GM13976 (cell line): Measurements from ENCODE around the gene KCNG3.

Experiments used
- DNase-seq: peaks from one replicate; pipeline ENCODE4 v3.0.0; 2012; ENCODE audit warnings: low spot score
- CTCF ChIP-seq: IDR thresholded peaks from 2 replicates; pipeline ENCODE4 v1.5.1; 2012; ENCODE audit warnings: borderline replicate concordance, mild to moderate bottlenecking; ENCODE audit not compliant: insufficient read depth; ENCODE audit errors: extremely low read depth, missing control alignments, control extremely low read depth
- in situ Hi-C: fragments of 300-500 bp; cut with MboI; formaldehyde crosslinking; loops from one replicate; pipeline ENCODE4 v1.12.0; 2022; ENCODE audit warnings: low sequenced_read_pairs, mixed read lengths, inconsistent platforms; ENCODE audit not compliant: unreplicated experiment

The KCNG3 gene

GRCh38 chr2:42450136-42450535 is 43.6 kb downstream of the KCNG3 start:
- no peak for DNase-seq
- TF ChIP-seq CTCF: no peak
- in situ Hi-C loops: no loop called here

- TF ChIP-seq CTCF: no peak
- no peak for DNase-seq
- in situ Hi-C loops: no loop called here
These were observed 44.4 kb downstream of the KCNG3 start for GRCh38 chr2:42449163-42450087.

GRCh38 chr2:42448163-42448562 is 45.6 kb downstream of the KCNG3 start:
- no peak for TF ChIP-seq CTCF
- in situ Hi-C loops: no loop called here
- DNase-seq: no peak

- TF ChIP-seq CTCF: no peak
- DNase-seq: no peak
- in situ Hi-C loops: no loop called here
These were observed 47.1 kb downstream of the KCNG3 start for GRCh38 chr2:42446503-42447271.

- in situ Hi-C loops: no loop called here
- TF ChIP-seq CTCF: no peak
These were observed 49.9 kb downstream of the KCNG3 start for GRCh38 chr2:42443718-42444399.

GRCh38 chr2:42442774-42443173 is 51.0 kb downstream of the KCNG3 start:
- in situ Hi-C loops: no loop called here

More at GRCh38 chr2:42443718-42444399, 49.9 kb downstream of the KCNG3 start:
- DNase-seq: no peak

More at GRCh38 chr2:42442774-42443173, 51.0 kb downstream of the KCNG3 start:
- no peak for DNase-seq
- TF ChIP-seq CTCF: no peak
